SK-N-SH (cell line): ENCODE results near the gene MTA2. TPM values are rescaled to one million over a fixed set of nuclear protein-coding genes. Genes with fewer than 3 reads are reported as not detected.

Experiments
- CTCF ChIA-PET: fragments of 300-600, 350-600 bp; formaldehyde crosslinking; extraction: SDS; loops from one replicate; lab custom pipeline; 2021; lab: Yijun Ruan, JAX
- POLR2A ChIA-PET: fragments of 350-600 bp; sonication (Branson Sonifier 250); formaldehyde crosslinking; extraction: SDS; loops from one replicate; lab custom pipeline; 2020; ENCODE audit warnings: antibody characterized with exemption, inconsistent platforms; lab: Yijun Ruan, JAX
- DNase-seq: peaks from one replicate; pipeline ENCODE4 v3.0.0; 2012
- H2AFZ ChIP-seq: fragments of 200-600 bp; sonication (generic); 2 replicates; pipeline ENCODE4 v1.8.1; 2016; ENCODE audit warnings: antibody characterized with exemption, mild to moderate bottlenecking, low read depth
- H3F3A ChIP-seq: fragments of 200-600 bp; sonication (generic); replicated peaks from 2 replicates; pipeline ENCODE3; 2016; ENCODE audit warnings: antibody characterized with exemption, mild to moderate bottlenecking; ENCODE audit not compliant: insufficient read depth
- H3K27ac ChIP-seq, 2 experiments: fragments of 200-500 bp in 1 of 2; fragments of 200-600 bp in 1 of 2; sonication (Bioruptor generic) in 1 of 2; sonication (generic), shearing (Covaris generic) in 1 of 2; 2 replicates each; pipeline versions ENCODE4 v1.5.1 to v1.6.1; 2014 to 2016; ENCODE audit warnings: low read depth in 2 of 2, inconsistent platforms in 1 of 2, low read length in 1 of 2, mild to moderate bottlenecking in 1 of 2, mixed read lengths in 1 of 2
- H3K27me3 ChIP-seq: fragments of 200-600 bp; sonication (generic), shearing (Covaris generic); 2 replicates; pipeline ENCODE4 v1.6.1; 2016; ENCODE audit warnings: mixed run types; ENCODE audit not compliant: insufficient read depth
- H3K36me3 ChIP-seq, 2 experiments: fragments of 200-500 bp in 1 of 2; fragments of 200-600 bp in 1 of 2; sonication (Bioruptor generic) in 1 of 2; sonication (generic) in 1 of 2; replicated peaks in 1 of 2; 2 replicates each; pipeline versions ENCODE3 to v1.5.1; 2014 to 2016; ENCODE audit warnings: low read length in 1 of 2, mild to moderate bottlenecking in 1 of 2; ENCODE audit not compliant: insufficient read depth in 2 of 2, control insufficient read depth in 1 of 2
- H3K4me1 ChIP-seq, 2 experiments: fragments of 200-500 bp in 1 of 2; fragments of 200-600 bp in 1 of 2; sonication (Bioruptor generic) in 1 of 2; sonication (generic), shearing (Covaris generic) in 1 of 2; 2 replicates each; pipeline versions ENCODE4 v1.5.1 to v1.6.1; 2014 to 2016; ENCODE audit warnings: low read depth in 1 of 2, low read length in 1 of 2, mixed run types in 1 of 2; ENCODE audit not compliant: insufficient read depth in 2 of 2, control insufficient read depth in 1 of 2
- H3K4me2 ChIP-seq: fragments of 200-600 bp; sonication (generic), shearing (Covaris generic); 2 replicates; pipeline ENCODE4 v1.6.1; 2017; ENCODE audit warnings: mixed run types
- H3K4me3 ChIP-seq, 2 experiments: fragments of 200-500 bp in 1 of 2; fragments of 200-600 bp in 1 of 2; sonication (Bioruptor generic) in 1 of 2; sonication (generic), shearing (Covaris generic) in 1 of 2; 2 replicates each; pipeline versions ENCODE4 v1.5.1 to v1.8.1; 2014 to 2016; ENCODE audit warnings: low read depth in 2 of 2, inconsistent platforms in 1 of 2, low read length in 1 of 2, mild to moderate bottlenecking in 1 of 2, mixed read lengths in 1 of 2, moderate library complexity in 1 of 2
- H3K79me2 ChIP-seq: fragments of 200-600 bp; sonication (generic); 2 replicates; pipeline ENCODE4 v1.8.1; 2017; ENCODE audit warnings: mild to moderate bottlenecking; ENCODE audit not compliant: insufficient read depth
- H3K9ac ChIP-seq: fragments of 200-600 bp; sonication (generic); 2 replicates; pipeline ENCODE4 v1.6.1; 2017; ENCODE audit warnings: mixed run types
- H3K9me2 ChIP-seq: fragments of 200-600 bp; sonication (generic); 2 replicates; pipeline ENCODE4 v1.6.1; 2017; ENCODE audit warnings: mixed run types
- H3K9me3 ChIP-seq: fragments of 200-600 bp; sonication (generic); 2 replicates; pipeline ENCODE4 v1.6.1; 2017; ENCODE audit warnings: mixed run types, mild to moderate bottlenecking, moderate library complexity
- H4K20me1 ChIP-seq: fragments of 200-600 bp; sonication (generic); 2 replicates; pipeline ENCODE4 v1.6.1; 2017; ENCODE audit warnings: mild to moderate bottlenecking, mixed run types; ENCODE audit not compliant: insufficient read depth
- CHD2 ChIP-seq: fragments of 150-350 bp; IDR thresholded peaks from 2 replicates; pipeline ENCODE4 v1.6.1; 2018; ENCODE audit warnings: low read length; ENCODE audit not compliant: partially characterized antibody
- CTCF ChIP-seq: fragments of 200-600 bp; sonication (generic); IDR thresholded peaks from 2 replicates; pipeline ENCODE4 v1.6.1; 2017; ENCODE audit warnings: antibody characterized with exemption, mild to moderate bottlenecking, moderate library complexity
- EP300 ChIP-seq, 2 experiments: IDR thresholded peaks; 2 replicates each; pipeline versions ENCODE4 v1.4.0 to v1.6.1; 2012; ENCODE audit warnings: borderline replicate concordance in 1 of 2, low read depth in 1 of 2, low read length in 1 of 2
- FOXM1 ChIP-seq: IDR thresholded peaks from 2 replicates; pipeline ENCODE4 v1.4.0; 2012; ENCODE audit warnings: low read depth, mild to moderate bottlenecking
- GATA2 ChIP-seq: sonication (generic); formaldehyde crosslinking; IDR thresholded peaks from 2 replicates; pipeline ENCODE4 v1.5.0; 2020; ENCODE audit warnings: mild to moderate bottlenecking, missing genetic modification reagents
- IRF3 ChIP-seq: fragments of 150-350 bp; IDR thresholded peaks from 2 replicates; pipeline ENCODE4 v1.6.1; 2016; ENCODE audit warnings: mild to moderate bottlenecking, low read depth, low read length
- MAX ChIP-seq: IDR thresholded peaks from 2 replicates; pipeline ENCODE4 v1.4.0; 2012; ENCODE audit warnings: low read depth
- MEF2A ChIP-seq: IDR thresholded peaks from 2 replicates; pipeline ENCODE4 v1.4.0; 2012; ENCODE audit warnings: low read depth, borderline replicate concordance
- POLR2AphosphoS5 ChIP-seq: IDR thresholded peaks from 2 replicates; pipeline ENCODE4 v1.6.1; 2012; ENCODE audit warnings: low read depth, low read length
- RAD21 ChIP-seq: IDR thresholded peaks from 2 replicates; pipeline ENCODE4 v1.6.1; 2012; ENCODE audit warnings: mild to moderate bottlenecking, low read length
- RCOR1 ChIP-seq: fragments of 150-350 bp; IDR thresholded peaks from 2 replicates; pipeline ENCODE4 v1.6.1; 2017; ENCODE audit warnings: antibody characterized with exemption, low read length
- REST ChIP-seq: IDR thresholded peaks from 2 replicates; pipeline ENCODE4 v1.6.1; 2012; ENCODE audit warnings: mild to moderate bottlenecking, low read depth, low read length, moderate library complexity
- RFX5 ChIP-seq: IDR thresholded peaks from 2 replicates; pipeline ENCODE4 v1.6.1; 2012; ENCODE audit warnings: mild to moderate bottlenecking, improper control_type of control experiment, low read length
- SIN3A ChIP-seq: IDR thresholded peaks from 2 replicates; pipeline ENCODE4 v1.6.1; 2012; ENCODE audit warnings: low read depth, mild to moderate bottlenecking, low read length, moderate library complexity, borderline replicate concordance
- SMC3 ChIP-seq: IDR thresholded peaks from 2 replicates; pipeline ENCODE4 v1.6.1; 2012; ENCODE audit warnings: low read depth, low read length, improper control_type of control experiment
- TAF1 ChIP-seq: IDR thresholded peaks from 2 replicates; pipeline ENCODE4 v1.6.1; 2012; ENCODE audit warnings: low read depth, mild to moderate bottlenecking, low read length, moderate library complexity, borderline replicate concordance
- TCF12 ChIP-seq: IDR thresholded peaks from 2 replicates; pipeline ENCODE4 v1.4.0; 2012
- USF1 ChIP-seq: IDR thresholded peaks from 2 replicates; pipeline ENCODE4 v1.4.0; 2012; ENCODE audit warnings: low read depth, borderline replicate concordance
- ZBTB33 ChIP-seq: IDR thresholded peaks from 2 replicates; pipeline ENCODE4 v1.4.0; 2012; ENCODE audit warnings: low read depth, borderline replicate concordance
- WGBS: methylation state at CpG from one replicate; pipeline ENCODE4 v1.1.6; 2017; ENCODE audit warnings: low lambda C conversion rate; 5-methylcytosine and 5-hydroxymethylcytosine counted together
- polyA plus RNA-seq, 3 experiments: library from polyadenylated mRNA; depleted of rRNA; stranded (reverse); fragments of >200 nt; gene quantifications; 2 replicates each; pipeline ENCODE4 v1.2.3, GENCODE V29; 2012

The MTA2 gene
- polyA plus RNA-seq, 1 of the 3 experiments (the other 2 are of a cell fraction) = 18.4 TPM

GRCh38 chr11:62575837-62576236 lies 25.8 kb downstream of the MTA2 start:
- Histone ChIP-seq H3K9ac (no peak overlapping the region), H3K27me3 (no peaks in the 10 kb centered on the region), H3K27ac (no peak overlapping the region), H3K36me3 (peaks cover 32 to 47% of the 10 kb centered on the region in 2 experiments), H3K4me2 (peak overlapping the region; percentile 80), H4K20me1 (peaks cover 17% of the 10 kb centered on the region), H2AFZ (no peak overlapping the region), H3K9me2 (no peaks in the 10 kb centered on the region), H3K79me2 (peaks cover 46% of the 10 kb centered on the region), H3K4me1 (peaks cover 16 to 28% of the 10 kb centered on the region in 2 experiments; a peak in 3 of 4 replicates), H3K9me3 (no peaks in the 10 kb centered on the region), H3F3A (peaks cover 10% of the 10 kb centered on the region), H3K4me3 (no peak overlapping the region)
- no peak for TF ChIP-seq SMC3
- TF ChIP-seq SIN3A = no peak
- TF ChIP-seq TAF1 = no peak
- TF ChIP-seq USF1 = no peak
- TF ChIP-seq RFX5 = no peak
- no peak for TF ChIP-seq EP300 (IDR thresholded peaks at IDR 0.05; ENCODE audit: borderline replicate concordance in 1 of 2, low read depth in 1 of 2, low read length in 1 of 2)
- no peak for TF ChIP-seq REST
- no peak for TF ChIP-seq POLR2AphosphoS5
- TF ChIP-seq RCOR1 = no peak
- TF ChIP-seq IRF3 = no peak
- no peak for TF ChIP-seq MAX
- TF ChIP-seq TCF12 = no peak
- TF ChIP-seq RAD21 = no peak
- no peak for TF ChIP-seq CTCF
- no peak for TF ChIP-seq FOXM1
- no peak for TF ChIP-seq GATA2 (CRISPR knock-in tag)
- TF ChIP-seq MEF2A = no peak
- no peak for TF ChIP-seq CHD2
- no peak for TF ChIP-seq ZBTB33
- no peak for DNase-seq
- CTCF ChIA-PET = interaction anchor here (1.2 kb wide), 1 partner anchor 23 kb away, joined by 3 read pairs; no protein-coding TSS in a partner anchor
- POLR2A ChIA-PET = no interaction called here
- WGBS = 97% methylated on average over 11 of the region's 14 CpGs
